ENCODE results near the gene ARHGAP24. TPM values are rescaled to one million over a fixed set of nuclear protein-coding genes. Genes with fewer than 3 reads are reported as not detected.

Gene ARHGAP24
- polyA plus RNA-seq, 2 of the 4 experiments (the other 2 are of a cell fraction), result 1.7 to 12.1 TPM

DNA sequence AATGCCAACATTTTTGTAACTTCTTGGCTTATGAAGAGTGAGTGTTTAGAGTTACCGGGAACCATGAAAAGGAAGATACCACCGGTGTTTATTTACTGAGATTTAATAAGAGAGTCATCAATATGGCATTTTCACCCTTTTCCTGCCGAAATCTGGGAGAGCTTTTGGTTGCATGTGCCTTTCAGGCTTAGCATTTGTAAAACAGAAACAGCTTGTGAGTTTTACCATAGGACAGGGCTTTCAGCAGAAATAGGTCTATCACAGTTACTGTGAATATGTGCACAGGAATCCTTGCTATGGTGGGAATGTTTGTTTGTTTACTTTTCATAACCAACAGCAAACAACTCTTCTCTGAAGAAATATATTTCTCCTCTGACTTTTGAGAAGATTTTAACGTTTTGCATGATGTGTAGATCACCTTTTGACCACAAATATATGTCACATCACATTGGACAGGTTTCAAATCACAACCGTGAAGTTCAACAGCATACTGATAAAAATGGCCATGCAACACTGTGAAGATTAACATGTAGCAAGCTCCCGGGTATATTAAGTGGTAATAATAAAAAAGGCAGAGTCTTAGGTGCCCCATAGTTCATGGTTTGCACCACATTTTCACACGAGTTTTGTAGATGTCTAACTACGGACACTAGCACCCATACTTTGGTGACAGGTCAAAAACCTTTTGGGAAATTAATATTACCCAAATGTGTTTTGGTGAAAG, 21.3 kb downstream of the ARHGAP24 start (continued):
- peak in 1 of 2 experiments; percentile 59; a peak in 2 of 5 replicates for TF ChIP-seq JUN (IDR thresholded peaks at IDR 0.05)
- TF ChIP-seq KDM1A (IDR thresholded peaks at IDR 0.05; ENCODE audit: low read depth), result no peak
- no peak for TF ChIP-seq HOXA7 (CRISPR knock-in tag; IDR thresholded peaks at IDR 0.05)
- TF ChIP-seq MAFK (IDR thresholded peaks at IDR 0.05; ENCODE audit: partially characterized antibody), result no peak
- TF ChIP-seq ZC3H11A (IDR thresholded peaks at IDR 0.05), result no peak
- TF ChIP-seq BHLHE40 (IDR thresholded peaks at IDR 0.05; ENCODE audit: low read depth, low read length), result no peak
- TF ChIP-seq CBX8 (IDR thresholded peaks at IDR 0.05), result no peak
- TF ChIP-seq, protein P1, sequence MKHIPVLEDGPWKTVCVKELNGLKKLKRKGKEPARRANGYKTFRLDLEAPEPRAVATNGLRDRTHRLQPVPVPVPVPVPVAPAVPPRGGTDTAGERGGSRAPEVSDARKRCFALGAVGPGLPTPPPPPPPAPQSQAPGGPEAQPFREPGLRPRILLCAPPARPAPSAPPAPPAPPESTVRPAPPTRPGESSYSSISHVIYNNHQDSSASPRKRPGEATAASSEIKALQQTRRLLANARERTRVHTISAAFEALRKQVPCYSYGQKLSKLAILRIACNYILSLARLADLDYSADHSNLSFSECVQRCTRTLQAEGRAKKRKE (CRISPR knock-in tag; IDR thresholded peaks at IDR 0.05; ENCODE audit: low read depth), result no peak
- TF ChIP-seq HOXB13 (CRISPR knock-in tag; IDR thresholded peaks at IDR 0.05; ENCODE audit: low read depth), result no peak
- no peak for TF ChIP-seq RNF2 (IDR thresholded peaks at IDR 0.05; ENCODE audit: borderline replicate concordance, low read depth)
- no peak for TF ChIP-seq HDAC2 (IDR thresholded peaks at IDR 0.05)
- no peak for TF ChIP-seq FOSB (CRISPR knock-in tag; IDR thresholded peaks at IDR 0.05)
- no peak for TF ChIP-seq POLR2A (IDR thresholded peaks at IDR 0.05; ENCODE audit: low read length)
- TF ChIP-seq, protein P2, sequence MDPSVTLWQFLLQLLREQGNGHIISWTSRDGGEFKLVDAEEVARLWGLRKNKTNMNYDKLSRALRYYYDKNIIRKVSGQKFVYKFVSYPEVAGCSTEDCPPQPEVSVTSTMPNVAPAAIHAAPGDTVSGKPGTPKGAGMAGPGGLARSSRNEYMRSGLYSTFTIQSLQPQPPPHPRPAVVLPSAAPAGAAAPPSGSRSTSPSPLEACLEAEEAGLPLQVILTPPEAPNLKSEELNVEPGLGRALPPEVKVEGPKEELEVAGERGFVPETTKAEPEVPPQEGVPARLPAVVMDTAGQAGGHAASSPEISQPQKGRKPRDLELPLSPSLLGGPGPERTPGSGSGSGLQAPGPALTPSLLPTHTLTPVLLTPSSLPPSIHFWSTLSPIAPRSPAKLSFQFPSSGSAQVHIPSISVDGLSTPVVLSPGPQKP (IDR thresholded peaks at IDR 0.05; ENCODE audit: low read depth, low read length), result no peak
- TF ChIP-seq MYC (IDR thresholded peaks at IDR 0.05; ENCODE audit: borderline replicate concordance, low read length), result no peak
- TF ChIP-seq RFX5 (IDR thresholded peaks at IDR 0.05), result no peak
- peak; percentile 58 for TF ChIP-seq FOSL2 (IDR thresholded peaks at IDR 0.05)
- TF ChIP-seq FOSL2 (CRISPR knock-in tag; IDR thresholded peaks at IDR 0.05), result peak; percentile 87
- TF ChIP-seq, protein P3, sequence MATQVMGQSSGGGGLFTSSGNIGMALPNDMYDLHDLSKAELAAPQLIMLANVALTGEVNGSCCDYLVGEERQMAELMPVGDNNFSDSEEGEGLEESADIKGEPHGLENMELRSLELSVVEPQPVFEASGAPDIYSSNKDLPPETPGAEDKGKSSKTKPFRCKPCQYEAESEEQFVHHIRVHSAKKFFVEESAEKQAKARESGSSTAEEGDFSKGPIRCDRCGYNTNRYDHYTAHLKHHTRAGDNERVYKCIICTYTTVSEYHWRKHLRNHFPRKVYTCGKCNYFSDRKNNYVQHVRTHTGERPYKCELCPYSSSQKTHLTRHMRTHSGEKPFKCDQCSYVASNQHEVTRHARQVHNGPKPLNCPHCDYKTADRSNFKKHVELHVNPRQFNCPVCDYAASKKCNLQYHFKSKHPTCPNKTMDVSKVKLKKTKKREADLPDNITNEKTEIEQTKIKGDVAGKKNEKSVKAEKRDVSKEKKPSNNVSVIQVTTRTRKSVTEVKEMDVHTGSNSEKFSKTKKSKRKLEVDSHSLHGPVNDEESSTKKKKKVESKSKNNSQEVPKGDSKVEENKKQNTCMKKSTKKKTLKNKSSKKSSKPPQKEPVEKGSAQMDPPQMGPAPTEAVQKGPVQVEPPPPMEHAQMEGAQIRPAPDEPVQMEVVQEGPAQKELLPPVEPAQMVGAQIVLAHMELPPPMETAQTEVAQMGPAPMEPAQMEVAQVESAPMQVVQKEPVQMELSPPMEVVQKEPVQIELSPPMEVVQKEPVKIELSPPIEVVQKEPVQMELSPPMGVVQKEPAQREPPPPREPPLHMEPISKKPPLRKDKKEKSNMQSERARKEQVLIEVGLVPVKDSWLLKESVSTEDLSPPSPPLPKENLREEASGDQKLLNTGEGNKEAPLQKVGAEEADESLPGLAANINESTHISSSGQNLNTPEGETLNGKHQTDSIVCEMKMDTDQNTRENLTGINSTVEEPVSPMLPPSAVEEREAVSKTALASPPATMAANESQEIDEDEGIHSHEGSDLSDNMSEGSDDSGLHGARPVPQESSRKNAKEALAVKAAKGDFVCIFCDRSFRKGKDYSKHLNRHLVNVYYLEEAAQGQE (IDR thresholded peaks at IDR 0.05), result no peak
- no peak for TF ChIP-seq ZFP36 (IDR thresholded peaks at IDR 0.05; ENCODE audit: borderline replicate concordance, partially characterized antibody)
- TF ChIP-seq, protein P4, sequence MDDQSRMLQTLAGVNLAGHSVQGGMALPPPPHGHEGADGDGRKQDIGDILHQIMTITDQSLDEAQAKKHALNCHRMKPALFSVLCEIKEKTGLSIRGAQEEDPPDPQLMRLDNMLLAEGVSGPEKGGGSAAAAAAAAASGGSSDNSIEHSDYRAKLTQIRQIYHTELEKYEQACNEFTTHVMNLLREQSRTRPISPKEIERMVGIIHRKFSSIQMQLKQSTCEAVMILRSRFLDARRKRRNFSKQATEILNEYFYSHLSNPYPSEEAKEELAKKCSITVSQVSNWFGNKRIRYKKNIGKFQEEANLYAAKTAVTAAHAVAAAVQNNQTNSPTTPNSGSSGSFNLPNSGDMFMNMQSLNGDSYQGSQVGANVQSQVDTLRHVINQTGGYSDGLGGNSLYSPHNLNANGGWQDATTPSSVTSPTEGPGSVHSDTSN (IDR thresholded peaks at IDR 0.05), result no peak
- TF ChIP-seq HEYL (CRISPR knock-in tag; IDR thresholded peaks at IDR 0.05), result no peak
- no peak for TF ChIP-seq ESRRA (IDR thresholded peaks at IDR 0.05; ENCODE audit: borderline replicate concordance, low read length)
- no peak for TF ChIP-seq TP53 (CRISPR knock-in tag; IDR thresholded peaks at IDR 0.05)
- TF ChIP-seq ZNF302 (CRISPR knock-in tag; IDR thresholded peaks at IDR 0.05), result no peak
- no peak for TF ChIP-seq TFCP2L1 (CRISPR knock-in tag; IDR thresholded peaks at IDR 0.05)
- peak; percentile 75; the same call in 1 of the 2 replicates for TF ChIP-seq JUNB (IDR thresholded peaks at IDR 0.05)
- no peak for TF ChIP-seq RCOR1 (IDR thresholded peaks at IDR 0.05; ENCODE audit: low read depth, low read length)
- no peak for TF ChIP-seq SREBF2 (IDR thresholded peaks at IDR 0.05)

All from A549 (cell line).